Tibial nerve (tissue), 4 donors: ENCODE results near the gene LRRC8D.

Source experiments
- EP300 ChIP-seq, 2 donors: sonication (generic); formaldehyde crosslinking; IDR thresholded peaks; one replicate each; pipeline ENCODE4 v1.6.1; 2017; ENCODE audit warnings: antibody characterized with exemption in 2 of 2, mild to moderate bottlenecking in 1 of 2
- POLR2A ChIP-seq, 2 donors: fragments of 450-650 bp; IDR thresholded peaks; one replicate each; pipeline ENCODE4 v1.6.1; 2017; ENCODE audit warnings: antibody characterized with exemption in 2 of 2, mild to moderate bottlenecking in 2 of 2, moderate library complexity in 2 of 2
- TF ChIP-seq, protein P1 (sequence below), 5 experiments: fragments of 200-600 bp in 3 of 5; fragments of 450-650 bp in 2 of 5; sonication (generic) in 3 of 5; IDR thresholded peaks; one replicate each; pipeline ENCODE4 v1.5.1; 2016 to 2019; ENCODE audit warnings: antibody characterized with exemption in 5 of 5, mild to moderate bottlenecking in 3 of 5, moderate library complexity in 2 of 5

DNA sequence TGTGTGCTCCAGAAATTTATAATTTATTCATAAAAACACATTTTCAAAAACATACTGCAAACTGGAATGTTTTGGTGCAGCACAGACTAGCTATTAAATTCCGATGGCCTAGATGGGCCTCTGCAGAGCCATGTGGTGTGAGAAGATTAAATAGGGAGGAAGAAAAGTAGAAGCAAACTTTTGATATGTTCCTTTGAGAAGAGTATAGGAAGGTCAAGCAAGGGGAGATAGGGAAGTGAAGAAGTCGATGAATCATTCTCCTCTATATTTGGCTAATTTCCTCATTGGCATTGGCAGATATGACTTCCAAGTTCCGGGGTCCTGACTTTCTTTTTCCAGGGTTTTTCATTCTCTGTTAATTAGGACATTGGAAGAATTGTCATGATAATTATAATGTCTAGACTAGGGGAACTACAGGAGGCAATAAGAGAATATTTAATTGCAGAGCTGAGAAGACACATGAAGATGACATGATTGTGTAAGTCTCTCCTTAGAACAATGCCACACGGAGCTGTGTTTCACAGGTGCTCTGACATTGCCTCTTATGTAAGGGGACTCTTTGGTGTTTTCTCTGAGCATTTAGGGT lies 154.8 kb downstream of the LRRC8D start:
- TF ChIP-seq, protein P1, sequence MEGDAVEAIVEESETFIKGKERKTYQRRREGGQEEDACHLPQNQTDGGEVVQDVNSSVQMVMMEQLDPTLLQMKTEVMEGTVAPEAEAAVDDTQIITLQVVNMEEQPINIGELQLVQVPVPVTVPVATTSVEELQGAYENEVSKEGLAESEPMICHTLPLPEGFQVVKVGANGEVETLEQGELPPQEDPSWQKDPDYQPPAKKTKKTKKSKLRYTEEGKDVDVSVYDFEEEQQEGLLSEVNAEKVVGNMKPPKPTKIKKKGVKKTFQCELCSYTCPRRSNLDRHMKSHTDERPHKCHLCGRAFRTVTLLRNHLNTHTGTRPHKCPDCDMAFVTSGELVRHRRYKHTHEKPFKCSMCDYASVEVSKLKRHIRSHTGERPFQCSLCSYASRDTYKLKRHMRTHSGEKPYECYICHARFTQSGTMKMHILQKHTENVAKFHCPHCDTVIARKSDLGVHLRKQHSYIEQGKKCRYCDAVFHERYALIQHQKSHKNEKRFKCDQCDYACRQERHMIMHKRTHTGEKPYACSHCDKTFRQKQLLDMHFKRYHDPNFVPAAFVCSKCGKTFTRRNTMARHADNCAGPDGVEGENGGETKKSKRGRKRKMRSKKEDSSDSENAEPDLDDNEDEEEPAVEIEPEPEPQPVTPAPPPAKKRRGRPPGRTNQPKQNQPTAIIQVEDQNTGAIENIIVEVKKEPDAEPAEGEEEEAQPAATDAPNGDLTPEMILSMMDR (IDR thresholded peaks at IDR 0.05) = no peak
- no peak for TF ChIP-seq POLR2A (IDR thresholded peaks at IDR 0.05)
- no peak for TF ChIP-seq EP300 (IDR thresholded peaks at IDR 0.05)
